SK-N-SH (cell line): ENCODE results near the gene ZDHHC24. TPM values are rescaled to one million over a fixed set of nuclear protein-coding genes. Genes with fewer than 3 reads are reported as not detected.

ENCODE experiments used
- CTCF ChIA-PET: fragments of 300-600, 350-600 bp; formaldehyde crosslinking; extraction: SDS; loops from one replicate; lab custom pipeline; 2021; lab: Yijun Ruan, JAX
- POLR2A ChIA-PET: fragments of 350-600 bp; sonication (Branson Sonifier 250); formaldehyde crosslinking; extraction: SDS; loops from one replicate; lab custom pipeline; 2020; ENCODE audit warnings: antibody characterized with exemption, inconsistent platforms; lab: Yijun Ruan, JAX
- DNase-seq: peaks from one replicate; pipeline ENCODE4 v3.0.0; 2012
- H2AFZ ChIP-seq: fragments of 200-600 bp; sonication (generic); 2 replicates; pipeline ENCODE4 v1.8.1; 2016; ENCODE audit warnings: antibody characterized with exemption, mild to moderate bottlenecking, low read depth
- H3F3A ChIP-seq: fragments of 200-600 bp; sonication (generic); replicated peaks from 2 replicates; pipeline ENCODE3; 2016; ENCODE audit warnings: antibody characterized with exemption, mild to moderate bottlenecking; ENCODE audit not compliant: insufficient read depth
- H3K27ac ChIP-seq, 2 experiments: fragments of 200-500 bp in 1 of 2; fragments of 200-600 bp in 1 of 2; sonication (Bioruptor generic) in 1 of 2; sonication (generic), shearing (Covaris generic) in 1 of 2; 2 replicates each; pipeline versions ENCODE4 v1.5.1 to v1.6.1; 2014 to 2016; ENCODE audit warnings: low read depth in 2 of 2, inconsistent platforms in 1 of 2, low read length in 1 of 2, mild to moderate bottlenecking in 1 of 2, mixed read lengths in 1 of 2
- H3K27me3 ChIP-seq: fragments of 200-600 bp; sonication (generic), shearing (Covaris generic); 2 replicates; pipeline ENCODE4 v1.6.1; 2016; ENCODE audit warnings: mixed run types; ENCODE audit not compliant: insufficient read depth
- H3K36me3 ChIP-seq, 2 experiments: fragments of 200-500 bp in 1 of 2; fragments of 200-600 bp in 1 of 2; sonication (Bioruptor generic) in 1 of 2; sonication (generic) in 1 of 2; replicated peaks in 1 of 2; 2 replicates each; pipeline versions ENCODE3 to v1.5.1; 2014 to 2016; ENCODE audit warnings: low read length in 1 of 2, mild to moderate bottlenecking in 1 of 2; ENCODE audit not compliant: insufficient read depth in 2 of 2, control insufficient read depth in 1 of 2
- H3K4me1 ChIP-seq, 2 experiments: fragments of 200-500 bp in 1 of 2; fragments of 200-600 bp in 1 of 2; sonication (Bioruptor generic) in 1 of 2; sonication (generic), shearing (Covaris generic) in 1 of 2; 2 replicates each; pipeline versions ENCODE4 v1.5.1 to v1.6.1; 2014 to 2016; ENCODE audit warnings: low read depth in 1 of 2, low read length in 1 of 2, mixed run types in 1 of 2; ENCODE audit not compliant: insufficient read depth in 2 of 2, control insufficient read depth in 1 of 2
- H3K4me2 ChIP-seq: fragments of 200-600 bp; sonication (generic), shearing (Covaris generic); 2 replicates; pipeline ENCODE4 v1.6.1; 2017; ENCODE audit warnings: mixed run types
- H3K4me3 ChIP-seq, 2 experiments: fragments of 200-500 bp in 1 of 2; fragments of 200-600 bp in 1 of 2; sonication (Bioruptor generic) in 1 of 2; sonication (generic), shearing (Covaris generic) in 1 of 2; 2 replicates each; pipeline versions ENCODE4 v1.5.1 to v1.8.1; 2014 to 2016; ENCODE audit warnings: low read depth in 2 of 2, inconsistent platforms in 1 of 2, low read length in 1 of 2, mild to moderate bottlenecking in 1 of 2, mixed read lengths in 1 of 2, moderate library complexity in 1 of 2
- H3K79me2 ChIP-seq: fragments of 200-600 bp; sonication (generic); 2 replicates; pipeline ENCODE4 v1.8.1; 2017; ENCODE audit warnings: mild to moderate bottlenecking; ENCODE audit not compliant: insufficient read depth
- H3K9ac ChIP-seq: fragments of 200-600 bp; sonication (generic); 2 replicates; pipeline ENCODE4 v1.6.1; 2017; ENCODE audit warnings: mixed run types
- H3K9me2 ChIP-seq: fragments of 200-600 bp; sonication (generic); 2 replicates; pipeline ENCODE4 v1.6.1; 2017; ENCODE audit warnings: mixed run types
- H3K9me3 ChIP-seq: fragments of 200-600 bp; sonication (generic); 2 replicates; pipeline ENCODE4 v1.6.1; 2017; ENCODE audit warnings: mixed run types, mild to moderate bottlenecking, moderate library complexity
- H4K20me1 ChIP-seq: fragments of 200-600 bp; sonication (generic); 2 replicates; pipeline ENCODE4 v1.6.1; 2017; ENCODE audit warnings: mild to moderate bottlenecking, mixed run types; ENCODE audit not compliant: insufficient read depth
- CHD2 ChIP-seq: fragments of 150-350 bp; IDR thresholded peaks from 2 replicates; pipeline ENCODE4 v1.6.1; 2018; ENCODE audit warnings: low read length; ENCODE audit not compliant: partially characterized antibody
- ELF1 ChIP-seq: IDR thresholded peaks from 2 replicates; pipeline ENCODE4 v1.4.0; 2012
- EP300 ChIP-seq, 2 experiments: IDR thresholded peaks; 2 replicates each; pipeline versions ENCODE4 v1.4.0 to v1.6.1; 2012; ENCODE audit warnings: borderline replicate concordance in 1 of 2, low read depth in 1 of 2, low read length in 1 of 2
- FOSL2 ChIP-seq: IDR thresholded peaks from 2 replicates; pipeline ENCODE4 v1.4.0; 2012; ENCODE audit warnings: low read depth, mild to moderate bottlenecking, moderate library complexity, borderline replicate concordance
- FOXJ3 ChIP-seq: sonication (generic); formaldehyde crosslinking; IDR thresholded peaks from 2 replicates; pipeline ENCODE4 v1.5.1; 2020; ENCODE audit warnings: mild to moderate bottlenecking, missing genetic modification reagents
- FOXM1 ChIP-seq: IDR thresholded peaks from 2 replicates; pipeline ENCODE4 v1.4.0; 2012; ENCODE audit warnings: low read depth, mild to moderate bottlenecking
- GABPA ChIP-seq: IDR thresholded peaks from 2 replicates; pipeline ENCODE4 v1.4.0; 2012; ENCODE audit warnings: low read depth, mild to moderate bottlenecking
- GATA2 ChIP-seq: sonication (generic); formaldehyde crosslinking; IDR thresholded peaks from 2 replicates; pipeline ENCODE4 v1.5.0; 2020; ENCODE audit warnings: mild to moderate bottlenecking, missing genetic modification reagents
- JUND ChIP-seq: IDR thresholded peaks from 2 replicates; pipeline ENCODE4 v1.4.0; 2012
- MEF2A ChIP-seq: IDR thresholded peaks from 2 replicates; pipeline ENCODE4 v1.4.0; 2012; ENCODE audit warnings: low read depth, borderline replicate concordance
- MXI1 ChIP-seq: IDR thresholded peaks from 2 replicates; pipeline ENCODE4 v1.6.1; 2012; ENCODE audit warnings: mild to moderate bottlenecking, low read depth, low read length, improper control_type of control experiment
- NFIC ChIP-seq: IDR thresholded peaks from 2 replicates; pipeline ENCODE4 v1.4.0; 2012; ENCODE audit warnings: borderline replicate concordance
- NRF1 ChIP-seq: IDR thresholded peaks from 2 replicates; pipeline ENCODE4 v1.6.1; 2012; ENCODE audit warnings: low read depth, mild to moderate bottlenecking, low read length
- POLR2AphosphoS5 ChIP-seq: IDR thresholded peaks from 2 replicates; pipeline ENCODE4 v1.6.1; 2012; ENCODE audit warnings: low read depth, low read length
- RAD21 ChIP-seq: IDR thresholded peaks from 2 replicates; pipeline ENCODE4 v1.6.1; 2012; ENCODE audit warnings: mild to moderate bottlenecking, low read length
- RCOR1 ChIP-seq: fragments of 150-350 bp; IDR thresholded peaks from 2 replicates; pipeline ENCODE4 v1.6.1; 2017; ENCODE audit warnings: antibody characterized with exemption, low read length
- RFX5 ChIP-seq: IDR thresholded peaks from 2 replicates; pipeline ENCODE4 v1.6.1; 2012; ENCODE audit warnings: mild to moderate bottlenecking, improper control_type of control experiment, low read length
- RXRA ChIP-seq: IDR thresholded peaks from 2 replicates; pipeline ENCODE4 v1.4.0; 2012; ENCODE audit warnings: low read depth, mild to moderate bottlenecking, borderline replicate concordance
- SIN3A ChIP-seq: IDR thresholded peaks from 2 replicates; pipeline ENCODE4 v1.6.1; 2012; ENCODE audit warnings: low read depth, mild to moderate bottlenecking, low read length, moderate library complexity, borderline replicate concordance
- SMC3 ChIP-seq: IDR thresholded peaks from 2 replicates; pipeline ENCODE4 v1.6.1; 2012; ENCODE audit warnings: low read depth, low read length, improper control_type of control experiment
- TAF1 ChIP-seq: IDR thresholded peaks from 2 replicates; pipeline ENCODE4 v1.6.1; 2012; ENCODE audit warnings: low read depth, mild to moderate bottlenecking, low read length, moderate library complexity, borderline replicate concordance
- TCF12 ChIP-seq: IDR thresholded peaks from 2 replicates; pipeline ENCODE4 v1.4.0; 2012
- TEAD4 ChIP-seq: IDR thresholded peaks from 2 replicates; pipeline ENCODE4 v1.4.0; 2012; ENCODE audit warnings: mild to moderate bottlenecking, borderline replicate concordance; ENCODE audit not compliant: insufficient read depth
- YY1 ChIP-seq: IDR thresholded peaks from 2 replicates; pipeline ENCODE4 v1.4.0; 2012; ENCODE audit warnings: low read depth, mild to moderate bottlenecking
- WGBS: methylation state at CpG from one replicate; pipeline ENCODE4 v1.1.6; 2017; ENCODE audit warnings: low lambda C conversion rate; 5-methylcytosine and 5-hydroxymethylcytosine counted together
- polyA plus RNA-seq, 3 experiments: library from polyadenylated mRNA; depleted of rRNA; stranded (reverse); fragments of >200 nt; gene quantifications; 2 replicates each; pipeline ENCODE4 v1.2.3, GENCODE V29; 2012
- TF ChIP-seq, protein P1 (sequence below): fragments of 150-350 bp; IDR thresholded peaks from 2 replicates; pipeline ENCODE4 v1.6.1; 2016; ENCODE audit warnings: mild to moderate bottlenecking, low read depth, low read length
- TF ChIP-seq, protein P2 (sequence below): IDR thresholded peaks from 2 replicates; pipeline ENCODE4 v1.6.1; 2012; ENCODE audit warnings: mild to moderate bottlenecking, low read depth, low read length, moderate library complexity
- TF ChIP-seq, protein P3 (sequence below): fragments of 150-350 bp; IDR thresholded peaks from 2 replicates; pipeline ENCODE4 v1.6.1; 2017; ENCODE audit warnings: antibody characterized with exemption, low read length, low read depth, borderline replicate concordance
- TF ChIP-seq, protein P4 (sequence below): IDR thresholded peaks from 2 replicates; pipeline ENCODE4 v1.4.0; 2012; ENCODE audit warnings: low read depth, borderline replicate concordance

Gene ZDHHC24
- polyA plus RNA-seq, 1 of the 3 experiments (the other 2 are of a cell fraction): 13.1 TPM

DNA sequence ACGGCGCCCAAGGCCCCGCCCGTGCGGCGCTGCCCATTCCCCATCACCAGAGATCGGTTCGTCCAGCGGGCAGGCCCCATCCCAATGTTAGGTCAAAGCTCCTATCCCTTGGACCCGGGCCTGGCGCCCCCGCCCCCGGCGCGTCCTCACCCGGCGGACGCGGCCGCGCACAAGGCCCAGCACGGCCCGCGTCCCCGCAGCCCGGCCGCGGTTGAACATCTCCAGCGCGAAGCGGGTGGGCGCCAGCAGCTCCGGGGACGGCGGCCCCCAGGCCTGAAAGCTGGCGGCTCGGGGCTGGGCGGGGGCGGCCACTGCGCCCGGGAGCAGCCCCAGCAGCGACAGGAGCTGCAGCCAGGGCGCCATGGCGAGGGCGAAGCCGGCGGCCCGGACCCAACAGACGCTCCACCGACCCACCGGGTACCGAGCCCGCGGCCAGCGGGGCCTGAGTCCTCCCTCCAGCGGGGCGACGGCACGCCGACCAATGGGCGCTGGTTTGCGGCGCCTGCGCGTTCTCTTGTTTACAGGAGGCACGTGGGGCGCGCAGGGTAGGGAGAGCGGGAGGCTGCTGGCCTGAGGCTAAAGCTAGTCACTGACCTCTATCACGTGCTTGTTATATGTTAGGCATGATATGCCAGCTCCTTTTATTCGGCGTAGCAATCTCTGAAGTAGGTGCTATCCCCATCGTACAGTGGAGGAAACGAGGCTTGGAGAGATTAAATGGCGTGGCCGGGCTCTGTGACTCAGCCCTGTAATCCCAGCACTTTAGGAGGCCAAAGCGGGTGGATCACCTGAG, 22.5 kb upstream of the ZDHHC24 start, which contains the start of gene CTSF:
Gene CTSF, minus strand, starts transcription at position 483 of the 793 bp plus-strand sequence. Its CDS starts 120 bp downstream, at position 363.
- Histone ChIP-seq H4K20me1 (no peaks in the 10 kb centered on the region), H2AFZ (peak within 1 kb of the TSS; percentile 73), H3K27ac (peak within 1 kb of the TSS in 1 of 2 experiments; percentile 23; a peak in 1 of 4 replicates), H3K9me2 (no peaks in the 10 kb centered on the region), H3K4me1 (peaks cover 0 to 7% of the 10 kb centered on the region in 2 experiments; a peak in 1 of 4 replicates), H3K79me2 (no peaks in the 10 kb centered on the region), H3K27me3 (no peaks in the 10 kb centered on the region), H3K4me2 (peak within 1 kb of the TSS; percentile 79), H3K36me3 (no peaks in the 10 kb centered on the region), H3K9ac (peak within 1 kb of the TSS; percentile 37; the same call in 1 of the 2 replicates), H3F3A (no peaks in the 10 kb centered on the region), H3K4me3 (peak within 1 kb of the TSS; percentile 58 to 59), H3K9me3 (no peaks in the 10 kb centered on the region)
- ChIA-PET CTCF (interaction anchor here (0.7 to 5.1 kb wide), 10 partner anchors 10 to 315 kb away, joined by 3 to 30 read pairs (median 4); partner anchors contain the start of genes CCDC87, CCS and RBM4B), POLR2A (interaction anchor here (0.9 to 2.7 kb wide), 3 partner anchors 23 to 109 kb away, joined by 5 to 8 read pairs (median 6); partner anchors contain the start of genes CCDC87, CCS, RBM4B and ZDHHC24)
- WGBS: 10% methylated on average over 30 of the region's 77 CpGs
- peak; percentile 100 for DNase-seq
- TF ChIP-seq NFIC (no peak), RCOR1 (no peak), GABPA (no peak), FOXM1 (no peak), TEAD4 (no peak), MEF2A (no peak), GATA2 (CRISPR knock-in tag) (no peak), JUND (no peak), RAD21 (no peak), FOSL2 (no peak), SMC3 (no peak), RFX5 (no peak), RXRA (no peak), MXI1 (peak; percentile 98), TCF12 (no peak), YY1 (no peak), NRF1 (peak; percentile 70), EP300 (IDR thresholded peaks at IDR 0.05; ENCODE audit: borderline replicate concordance in 1 of 2, low read depth in 1 of 2, low read length in 1 of 2) (no peak), CHD2 (peak; percentile 28), POLR2AphosphoS5 (no peak), SIN3A (peak; percentile 65; the same call in 1 of the 2 replicates), TAF1 (no peak), FOXJ3 (0 out of 2 replicates have a peak, but pooled peaks have one; percentile 24), ELF1 (no peak)
- TF ChIP-seq, protein P1, sequence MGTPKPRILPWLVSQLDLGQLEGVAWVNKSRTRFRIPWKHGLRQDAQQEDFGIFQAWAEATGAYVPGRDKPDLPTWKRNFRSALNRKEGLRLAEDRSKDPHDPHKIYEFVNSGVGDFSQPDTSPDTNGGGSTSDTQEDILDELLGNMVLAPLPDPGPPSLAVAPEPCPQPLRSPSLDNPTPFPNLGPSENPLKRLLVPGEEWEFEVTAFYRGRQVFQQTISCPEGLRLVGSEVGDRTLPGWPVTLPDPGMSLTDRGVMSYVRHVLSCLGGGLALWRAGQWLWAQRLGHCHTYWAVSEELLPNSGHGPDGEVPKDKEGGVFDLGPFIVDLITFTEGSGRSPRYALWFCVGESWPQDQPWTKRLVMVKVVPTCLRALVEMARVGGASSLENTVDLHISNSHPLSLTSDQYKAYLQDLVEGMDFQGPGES: no peak
- TF ChIP-seq, protein P2, sequence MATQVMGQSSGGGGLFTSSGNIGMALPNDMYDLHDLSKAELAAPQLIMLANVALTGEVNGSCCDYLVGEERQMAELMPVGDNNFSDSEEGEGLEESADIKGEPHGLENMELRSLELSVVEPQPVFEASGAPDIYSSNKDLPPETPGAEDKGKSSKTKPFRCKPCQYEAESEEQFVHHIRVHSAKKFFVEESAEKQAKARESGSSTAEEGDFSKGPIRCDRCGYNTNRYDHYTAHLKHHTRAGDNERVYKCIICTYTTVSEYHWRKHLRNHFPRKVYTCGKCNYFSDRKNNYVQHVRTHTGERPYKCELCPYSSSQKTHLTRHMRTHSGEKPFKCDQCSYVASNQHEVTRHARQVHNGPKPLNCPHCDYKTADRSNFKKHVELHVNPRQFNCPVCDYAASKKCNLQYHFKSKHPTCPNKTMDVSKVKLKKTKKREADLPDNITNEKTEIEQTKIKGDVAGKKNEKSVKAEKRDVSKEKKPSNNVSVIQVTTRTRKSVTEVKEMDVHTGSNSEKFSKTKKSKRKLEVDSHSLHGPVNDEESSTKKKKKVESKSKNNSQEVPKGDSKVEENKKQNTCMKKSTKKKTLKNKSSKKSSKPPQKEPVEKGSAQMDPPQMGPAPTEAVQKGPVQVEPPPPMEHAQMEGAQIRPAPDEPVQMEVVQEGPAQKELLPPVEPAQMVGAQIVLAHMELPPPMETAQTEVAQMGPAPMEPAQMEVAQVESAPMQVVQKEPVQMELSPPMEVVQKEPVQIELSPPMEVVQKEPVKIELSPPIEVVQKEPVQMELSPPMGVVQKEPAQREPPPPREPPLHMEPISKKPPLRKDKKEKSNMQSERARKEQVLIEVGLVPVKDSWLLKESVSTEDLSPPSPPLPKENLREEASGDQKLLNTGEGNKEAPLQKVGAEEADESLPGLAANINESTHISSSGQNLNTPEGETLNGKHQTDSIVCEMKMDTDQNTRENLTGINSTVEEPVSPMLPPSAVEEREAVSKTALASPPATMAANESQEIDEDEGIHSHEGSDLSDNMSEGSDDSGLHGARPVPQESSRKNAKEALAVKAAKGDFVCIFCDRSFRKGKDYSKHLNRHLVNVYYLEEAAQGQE: no peak; the same call in 1 of the 2 replicates
- TF ChIP-seq, protein P3, sequence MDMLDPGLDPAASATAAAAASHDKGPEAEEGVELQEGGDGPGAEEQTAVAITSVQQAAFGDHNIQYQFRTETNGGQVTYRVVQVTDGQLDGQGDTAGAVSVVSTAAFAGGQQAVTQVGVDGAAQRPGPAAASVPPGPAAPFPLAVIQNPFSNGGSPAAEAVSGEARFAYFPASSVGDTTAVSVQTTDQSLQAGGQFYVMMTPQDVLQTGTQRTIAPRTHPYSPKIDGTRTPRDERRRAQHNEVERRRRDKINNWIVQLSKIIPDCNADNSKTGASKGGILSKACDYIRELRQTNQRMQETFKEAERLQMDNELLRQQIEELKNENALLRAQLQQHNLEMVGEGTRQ: peak; percentile 49
- TF ChIP-seq, protein P4, sequence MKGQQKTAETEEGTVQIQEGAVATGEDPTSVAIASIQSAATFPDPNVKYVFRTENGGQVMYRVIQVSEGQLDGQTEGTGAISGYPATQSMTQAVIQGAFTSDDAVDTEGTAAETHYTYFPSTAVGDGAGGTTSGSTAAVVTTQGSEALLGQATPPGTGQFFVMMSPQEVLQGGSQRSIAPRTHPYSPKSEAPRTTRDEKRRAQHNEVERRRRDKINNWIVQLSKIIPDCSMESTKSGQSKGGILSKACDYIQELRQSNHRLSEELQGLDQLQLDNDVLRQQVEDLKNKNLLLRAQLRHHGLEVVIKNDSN: peak; percentile 82
